WTC11 (cell line): ENCODE results near the gene ZCCHC7. TPM values are rescaled to one million over a fixed set of nuclear protein-coding genes. Genes with fewer than 3 reads are reported as not detected.
"Not testable (repeated sequence)": the region's sequence is repeated elsewhere in the genome, so short reads cannot be mapped to it uniquely, and the experiment has no call there.

Experiments
- ATAC-seq: fragments of 200-7000 bp; cut with Tn5 transposase; 2 replicates; pipeline ENCODE4 v1.10.0; 2021; ENCODE audit warnings: mild to moderate bottlenecking, moderate library complexity
- CTCF ChIA-PET: fragments of 300-600 bp; sonication (Branson Sonifier 250); formaldehyde crosslinking; loops from one replicate; lab custom pipeline; 2021; ENCODE audit warnings: antibody characterized with exemption; lab: Charles Lee
- POLR2A ChIA-PET: fragments of 350-600 bp; sonication (Branson Sonifier 250); formaldehyde crosslinking; loops from one replicate; lab custom pipeline; 2021; ENCODE audit warnings: antibody characterized with exemption; lab: Charles Lee
- DNase-seq: peaks from one replicate; pipeline ENCODE4 v3.0.0; 2021; ENCODE audit warnings: low spot score
- H3K27ac Mint-ChIP-seq: 2 replicates; pipeline ENCODE4 v1.8.0; 2021; ENCODE audit warnings: mixed read lengths
- H3K27me3 Mint-ChIP-seq: 2 replicates; pipeline ENCODE4 v1.8.0; 2021; ENCODE audit warnings: low read depth, mild to moderate bottlenecking, moderate library complexity, mixed read lengths
- H3K36me3 Mint-ChIP-seq: 2 replicates; pipeline ENCODE4 v1.8.0; 2021; ENCODE audit warnings: mixed read lengths
- H3K4me1 Mint-ChIP-seq: 2 replicates; pipeline ENCODE4 v1.8.0; 2022; ENCODE audit warnings: mixed read lengths
- H3K4me3 Mint-ChIP-seq: 2 replicates; pipeline ENCODE4 v1.8.0; 2021; ENCODE audit warnings: mild to moderate bottlenecking, moderate library complexity, mixed read lengths
- H3K9me3 Mint-ChIP-seq: 2 replicates; pipeline ENCODE4 v1.8.0; 2021; ENCODE audit warnings: mixed read lengths
- ATF1 ChIP-seq: sonication (generic); formaldehyde crosslinking; IDR thresholded peaks from 2 replicates; pipeline ENCODE4 v1.8.1; 2023; ENCODE audit warnings: mild to moderate bottlenecking, moderate library complexity, missing genetic modification reagents
- CBFB ChIP-seq: sonication (generic); formaldehyde crosslinking; IDR thresholded peaks from 2 replicates; pipeline ENCODE4 v1.8.1; 2022; ENCODE audit warnings: mild to moderate bottlenecking, low read depth, missing genetic modification reagents
- E2F5 ChIP-seq: sonication (generic); formaldehyde crosslinking; IDR thresholded peaks from 2 replicates; pipeline ENCODE4 v1.8.1; 2022; ENCODE audit warnings: mild to moderate bottlenecking, moderate library complexity, missing genetic modification reagents
- EMX1 ChIP-seq: fragments of 250-450 bp; sonication (Bioruptor Pico); IDR thresholded peaks from 2 replicates; pipeline ENCODE4 v1.8.0; 2021; ENCODE audit warnings: mild to moderate bottlenecking
- ETV6 ChIP-seq: sonication (generic); formaldehyde crosslinking; IDR thresholded peaks from 2 replicates; pipeline ENCODE4 v1.8.1; 2022; ENCODE audit warnings: mild to moderate bottlenecking, missing genetic modification reagents
- FOXP1 ChIP-seq: sonication (generic); formaldehyde crosslinking; IDR thresholded peaks from 2 replicates; pipeline ENCODE4 v1.8.0; 2022; ENCODE audit warnings: missing genetic modification reagents, mild to moderate bottlenecking, moderate library complexity, borderline replicate concordance
- IRF2 ChIP-seq: sonication (generic); formaldehyde crosslinking; IDR thresholded peaks from 2 replicates; pipeline ENCODE4 v1.8.0; 2022; ENCODE audit warnings: low read depth, missing genetic modification reagents, borderline replicate concordance
- PRDM15 ChIP-seq: sonication (generic); formaldehyde crosslinking; IDR thresholded peaks from 2 replicates; pipeline ENCODE4 v1.8.0; 2022; ENCODE audit warnings: missing genetic modification reagents
- ZBTB21 ChIP-seq: sonication (generic); formaldehyde crosslinking; IDR thresholded peaks from 2 replicates; pipeline ENCODE4 v1.8.1; 2023; ENCODE audit warnings: mild to moderate bottlenecking, missing genetic modification reagents, borderline replicate concordance
- ZNF232 ChIP-seq: sonication (generic); formaldehyde crosslinking; IDR thresholded peaks from 2 replicates; pipeline ENCODE4 v1.8.0; 2022; ENCODE audit warnings: mild to moderate bottlenecking, missing genetic modification reagents
- ZNF263 ChIP-seq: sonication (generic); formaldehyde crosslinking; IDR thresholded peaks from 2 replicates; pipeline ENCODE4 v1.8.1; 2022; ENCODE audit warnings: low read depth, mild to moderate bottlenecking, moderate library complexity, missing genetic modification reagents
- ZNF425 ChIP-seq: fragments of 250-450 bp; sonication (Bioruptor Pico); conservative IDR thresholded peaks from 2 replicates; pipeline ENCODE4 v1.9.0; 2021; ENCODE audit warnings: mild to moderate bottlenecking
- ZNF671 ChIP-seq: fragments of 250-450 bp; sonication (Bioruptor Pico); IDR thresholded peaks from 2 replicates; pipeline ENCODE4 v1.8.0; 2021; ENCODE audit warnings: mild to moderate bottlenecking
- total RNA-seq: library from RNA; stranded (reverse); gene quantifications from 3 replicates; pipeline ENCODE4 v1.2.3, GENCODE V29; 2021
- TF ChIP-seq, protein P1 (sequence below): sonication (generic); formaldehyde crosslinking; IDR thresholded peaks from 2 replicates; pipeline ENCODE4 v1.8.1; 2022; ENCODE audit warnings: low read depth, mild to moderate bottlenecking, moderate library complexity, missing genetic modification reagents, borderline replicate concordance
- TF ChIP-seq, protein P2 (sequence below): fragments of 250-450 bp; sonication (Bioruptor Pico); IDR thresholded peaks from 2 replicates; pipeline ENCODE4 v1.9.0; 2021; ENCODE audit warnings: mild to moderate bottlenecking, borderline replicate concordance
- TF ChIP-seq, protein P3 (sequence below): sonication (generic); formaldehyde crosslinking; IDR thresholded peaks from 2 replicates; pipeline ENCODE4 v1.8.0; 2023; ENCODE audit warnings: missing genetic modification reagents
- TF ChIP-seq, protein P4 (sequence below): fragments of 250-450 bp; sonication (Bioruptor Pico); IDR thresholded peaks from 2 replicates; pipeline ENCODE4 v1.8.0; 2021; ENCODE audit warnings: mild to moderate bottlenecking

The ZCCHC7 gene
- total RNA-seq, 1 experiment from 2014 or later: 30.1 TPM

- TF ChIP-seq ATF1 (CRISPR knock-in tag) (no peak), EMX1 (CRISPR knock-in tag) (no peak), PRDM15 (CRISPR knock-in tag) (no peak), ZNF425 (no peak), ETV6 (CRISPR knock-in tag) (no peak), ZNF671 (CRISPR knock-in tag) (no peak), CBFB (CRISPR knock-in tag) (no peak), ZNF263 (CRISPR knock-in tag) (no peak), ZBTB21 (CRISPR knock-in tag) (no peak), IRF2 (CRISPR knock-in tag) (no peak), FOXP1 (CRISPR knock-in tag) (no peak), E2F5 (CRISPR knock-in tag) (no peak), ZNF232 (no peak)
- TF ChIP-seq, protein P1, sequence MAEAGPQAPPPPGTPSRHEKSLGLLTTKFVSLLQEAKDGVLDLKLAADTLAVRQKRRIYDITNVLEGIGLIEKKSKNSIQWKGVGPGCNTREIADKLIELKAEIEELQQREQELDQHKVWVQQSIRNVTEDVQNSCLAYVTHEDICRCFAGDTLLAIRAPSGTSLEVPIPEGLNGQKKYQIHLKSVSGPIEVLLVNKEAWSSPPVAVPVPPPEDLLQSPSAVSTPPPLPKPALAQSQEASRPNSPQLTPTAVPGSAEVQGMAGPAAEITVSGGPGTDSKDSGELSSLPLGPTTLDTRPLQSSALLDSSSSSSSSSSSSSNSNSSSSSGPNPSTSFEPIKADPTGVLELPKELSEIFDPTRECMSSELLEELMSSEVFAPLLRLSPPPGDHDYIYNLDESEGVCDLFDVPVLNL: no peak
- TF ChIP-seq, protein P2, sequence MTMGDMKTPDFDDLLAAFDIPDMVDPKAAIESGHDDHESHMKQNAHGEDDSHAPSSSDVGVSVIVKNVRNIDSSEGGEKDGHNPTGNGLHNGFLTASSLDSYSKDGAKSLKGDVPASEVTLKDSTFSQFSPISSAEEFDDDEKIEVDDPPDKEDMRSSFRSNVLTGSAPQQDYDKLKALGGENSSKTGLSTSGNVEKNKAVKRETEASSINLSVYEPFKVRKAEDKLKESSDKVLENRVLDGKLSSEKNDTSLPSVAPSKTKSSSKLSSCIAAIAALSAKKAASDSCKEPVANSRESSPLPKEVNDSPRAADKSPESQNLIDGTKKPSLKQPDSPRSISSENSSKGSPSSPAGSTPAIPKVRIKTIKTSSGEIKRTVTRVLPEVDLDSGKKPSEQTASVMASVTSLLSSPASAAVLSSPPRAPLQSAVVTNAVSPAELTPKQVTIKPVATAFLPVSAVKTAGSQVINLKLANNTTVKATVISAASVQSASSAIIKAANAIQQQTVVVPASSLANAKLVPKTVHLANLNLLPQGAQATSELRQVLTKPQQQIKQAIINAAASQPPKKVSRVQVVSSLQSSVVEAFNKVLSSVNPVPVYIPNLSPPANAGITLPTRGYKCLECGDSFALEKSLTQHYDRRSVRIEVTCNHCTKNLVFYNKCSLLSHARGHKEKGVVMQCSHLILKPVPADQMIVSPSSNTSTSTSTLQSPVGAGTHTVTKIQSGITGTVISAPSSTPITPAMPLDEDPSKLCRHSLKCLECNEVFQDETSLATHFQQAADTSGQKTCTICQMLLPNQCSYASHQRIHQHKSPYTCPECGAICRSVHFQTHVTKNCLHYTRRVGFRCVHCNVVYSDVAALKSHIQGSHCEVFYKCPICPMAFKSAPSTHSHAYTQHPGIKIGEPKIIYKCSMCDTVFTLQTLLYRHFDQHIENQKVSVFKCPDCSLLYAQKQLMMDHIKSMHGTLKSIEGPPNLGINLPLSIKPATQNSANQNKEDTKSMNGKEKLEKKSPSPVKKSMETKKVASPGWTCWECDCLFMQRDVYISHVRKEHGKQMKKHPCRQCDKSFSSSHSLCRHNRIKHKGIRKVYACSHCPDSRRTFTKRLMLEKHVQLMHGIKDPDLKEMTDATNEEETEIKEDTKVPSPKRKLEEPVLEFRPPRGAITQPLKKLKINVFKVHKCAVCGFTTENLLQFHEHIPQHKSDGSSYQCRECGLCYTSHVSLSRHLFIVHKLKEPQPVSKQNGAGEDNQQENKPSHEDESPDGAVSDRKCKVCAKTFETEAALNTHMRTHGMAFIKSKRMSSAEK (CRISPR knock-in tag): no peak
- TF ChIP-seq, protein P3, sequence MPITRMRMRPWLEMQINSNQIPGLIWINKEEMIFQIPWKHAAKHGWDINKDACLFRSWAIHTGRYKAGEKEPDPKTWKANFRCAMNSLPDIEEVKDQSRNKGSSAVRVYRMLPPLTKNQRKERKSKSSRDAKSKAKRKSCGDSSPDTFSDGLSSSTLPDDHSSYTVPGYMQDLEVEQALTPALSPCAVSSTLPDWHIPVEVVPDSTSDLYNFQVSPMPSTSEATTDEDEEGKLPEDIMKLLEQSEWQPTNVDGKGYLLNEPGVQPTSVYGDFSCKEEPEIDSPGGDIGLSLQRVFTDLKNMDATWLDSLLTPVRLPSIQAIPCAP (CRISPR knock-in tag): no peak
- TF ChIP-seq, protein P4, sequence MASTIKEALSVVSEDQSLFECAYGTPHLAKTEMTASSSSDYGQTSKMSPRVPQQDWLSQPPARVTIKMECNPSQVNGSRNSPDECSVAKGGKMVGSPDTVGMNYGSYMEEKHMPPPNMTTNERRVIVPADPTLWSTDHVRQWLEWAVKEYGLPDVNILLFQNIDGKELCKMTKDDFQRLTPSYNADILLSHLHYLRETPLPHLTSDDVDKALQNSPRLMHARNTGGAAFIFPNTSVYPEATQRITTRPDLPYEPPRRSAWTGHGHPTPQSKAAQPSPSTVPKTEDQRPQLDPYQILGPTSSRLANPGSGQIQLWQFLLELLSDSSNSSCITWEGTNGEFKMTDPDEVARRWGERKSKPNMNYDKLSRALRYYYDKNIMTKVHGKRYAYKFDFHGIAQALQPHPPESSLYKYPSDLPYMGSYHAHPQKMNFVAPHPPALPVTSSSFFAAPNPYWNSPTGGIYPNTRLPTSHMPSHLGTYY: no peak
- H3K9me3 Mint-ChIP-seq: peaks cover 6% of the 10 kb centered on the region; the same call in 1 of the 2 replicates
- no peaks in the 10 kb centered on the region for H3K36me3 Mint-ChIP-seq
- POLR2A ChIA-PET: no interaction called here
- DNase-seq: no peak
- CTCF ChIA-PET: interaction anchor here (1.2 to 1.5 kb wide), 2 partner anchors 12 to 15 kb away, joined by 3 to 5 read pairs; no protein-coding TSS in a partner anchor
- ATAC-seq: no peak
- no peak overlapping the region for H3K27ac Mint-ChIP-seq
- no peaks in the 10 kb centered on the region for H3K4me1 Mint-ChIP-seq
- no peaks in the 10 kb centered on the region for H3K27me3 Mint-ChIP-seq
- H3K4me3 Mint-ChIP-seq: no peak overlapping the region
Observed at GRCh38 chr9:37395663-37396062, 275.3 kb downstream of the ZCCHC7 start.

DNA sequence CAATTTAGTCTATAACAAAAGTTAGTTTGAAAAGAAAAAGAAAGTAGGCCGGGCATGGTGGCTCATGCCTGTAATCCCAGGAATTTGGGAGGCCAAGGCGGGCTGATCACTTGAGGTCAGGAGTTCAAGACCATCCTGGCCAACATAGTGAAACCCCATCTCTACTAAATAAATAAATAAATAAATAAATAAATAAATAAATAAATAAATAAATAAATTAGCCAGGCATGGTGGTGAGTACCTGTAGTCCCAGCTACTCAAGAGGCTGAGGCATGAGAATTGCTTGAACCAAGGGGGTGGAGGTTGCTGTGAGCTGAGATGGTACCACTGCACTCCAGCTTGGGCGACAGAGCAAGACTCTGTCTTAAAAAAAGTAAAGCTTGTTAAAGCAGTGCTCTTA is 277.6 kb downstream of the ZCCHC7 start:
- H3K9me3 Mint-ChIP-seq, H3K27me3 Mint-ChIP-seq, H3K36me3 Mint-ChIP-seq, ATAC-seq, H3K4me1 Mint-ChIP-seq, H3K27ac Mint-ChIP-seq, POLR2A ChIA-PET, H3K4me3 Mint-ChIP-seq, DNase-seq: not testable (repeated sequence)
- CTCF ChIA-PET: interaction anchor here (0.7 to 1.5 kb wide), 4 partner anchors 10 to 402 kb away, joined by 3 to 10 read pairs (median 4); no protein-coding TSS in a partner anchor
